Skeletal muscle tissue (tissue), 4 donors: ENCODE data around the gene SHANK1. TPM values are rescaled to one million over a fixed set of nuclear protein-coding genes. Genes with fewer than 3 reads are reported as not detected.

Source experiments
- H3K27ac ChIP-seq: one replicate; pipeline ENCODE4 v1.7.0; 2013; ENCODE audit warnings: mild to moderate bottlenecking, low read depth, low read length, inconsistent platforms
- H3K27me3 ChIP-seq, 3 donors: one replicate each; pipeline ENCODE4 v1.7.0; 2013; ENCODE audit warnings: low read length in 3 of 3; ENCODE audit not compliant: control insufficient read depth in 3 of 3, insufficient read depth in 3 of 3
- H3K36me3 ChIP-seq, 3 donors: one replicate each; pipeline ENCODE4 v1.7.0; 2013; ENCODE audit warnings: low read length in 3 of 3; ENCODE audit not compliant: control insufficient read depth in 3 of 3, insufficient read depth in 3 of 3
- H3K4me1 ChIP-seq, 3 donors: one replicate each; pipeline ENCODE4 v1.7.0; 2013; ENCODE audit warnings: low read length in 3 of 3, mild to moderate bottlenecking in 3 of 3; ENCODE audit not compliant: control insufficient read depth in 3 of 3, insufficient read depth in 3 of 3
- H3K4me3 ChIP-seq, 3 donors: one replicate each; pipeline ENCODE4 v1.7.0; 2013; ENCODE audit warnings: low read length in 3 of 3
- H3K9ac ChIP-seq, 3 donors: one replicate each; pipeline ENCODE4 v1.7.0; 2013; ENCODE audit warnings: low read length in 3 of 3, mild to moderate bottlenecking in 3 of 3, moderate library complexity in 2 of 3, low read depth in 1 of 3
- H3K9me3 ChIP-seq, 3 donors: one replicate each; pipeline ENCODE4 v1.7.0; 2013; ENCODE audit warnings: low read length in 3 of 3; ENCODE audit not compliant: control insufficient read depth in 3 of 3
- total RNA-seq: library from RNA; depleted of rRNA; stranded (reverse); fragments of >200 nt; gene quantifications from one replicate; pipeline ENCODE4 v1.2.3, GENCODE V29; 2014
- donor health status: Osteomylitis.

The SHANK1 gene
- total RNA-seq, 1 donor from 2014 or later, result 6.8 TPM

DNA sequence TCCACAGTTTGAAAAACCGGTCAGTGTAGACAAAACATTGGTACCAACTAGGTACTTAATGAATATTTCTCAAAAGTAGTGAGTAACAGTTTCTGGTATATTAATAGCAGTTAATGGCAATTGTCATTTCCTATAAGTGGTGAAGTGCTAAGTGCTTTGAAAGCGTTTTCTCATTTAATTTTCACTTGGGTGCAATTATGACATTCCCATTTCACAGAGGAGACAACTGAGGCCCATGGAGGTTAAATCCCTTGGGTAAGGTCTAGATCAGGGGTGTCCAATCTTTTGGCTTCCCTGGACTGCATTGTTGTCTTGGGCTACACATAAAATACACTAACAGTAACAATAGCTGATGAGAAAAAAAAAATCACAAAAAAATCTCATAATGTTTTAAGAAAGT, 79.2 kb downstream of the SHANK1 start:
- Histone ChIP-seq H3K36me3 (no peaks in the 10 kb centered on the region), H3K4me3 (no peak overlapping the region), H3K27ac (no peak overlapping the region), H3K4me1 (peaks cover 0 to 2% (median 0%) of the 10 kb centered on the region in 3 donors), H3K9me3 (no peaks in the 10 kb centered on the region), H3K27me3 (peaks cover 36 to 46% (median 45%) of the 10 kb centered on the region in 3 donors), H3K9ac (no peak overlapping the region)

DNA sequence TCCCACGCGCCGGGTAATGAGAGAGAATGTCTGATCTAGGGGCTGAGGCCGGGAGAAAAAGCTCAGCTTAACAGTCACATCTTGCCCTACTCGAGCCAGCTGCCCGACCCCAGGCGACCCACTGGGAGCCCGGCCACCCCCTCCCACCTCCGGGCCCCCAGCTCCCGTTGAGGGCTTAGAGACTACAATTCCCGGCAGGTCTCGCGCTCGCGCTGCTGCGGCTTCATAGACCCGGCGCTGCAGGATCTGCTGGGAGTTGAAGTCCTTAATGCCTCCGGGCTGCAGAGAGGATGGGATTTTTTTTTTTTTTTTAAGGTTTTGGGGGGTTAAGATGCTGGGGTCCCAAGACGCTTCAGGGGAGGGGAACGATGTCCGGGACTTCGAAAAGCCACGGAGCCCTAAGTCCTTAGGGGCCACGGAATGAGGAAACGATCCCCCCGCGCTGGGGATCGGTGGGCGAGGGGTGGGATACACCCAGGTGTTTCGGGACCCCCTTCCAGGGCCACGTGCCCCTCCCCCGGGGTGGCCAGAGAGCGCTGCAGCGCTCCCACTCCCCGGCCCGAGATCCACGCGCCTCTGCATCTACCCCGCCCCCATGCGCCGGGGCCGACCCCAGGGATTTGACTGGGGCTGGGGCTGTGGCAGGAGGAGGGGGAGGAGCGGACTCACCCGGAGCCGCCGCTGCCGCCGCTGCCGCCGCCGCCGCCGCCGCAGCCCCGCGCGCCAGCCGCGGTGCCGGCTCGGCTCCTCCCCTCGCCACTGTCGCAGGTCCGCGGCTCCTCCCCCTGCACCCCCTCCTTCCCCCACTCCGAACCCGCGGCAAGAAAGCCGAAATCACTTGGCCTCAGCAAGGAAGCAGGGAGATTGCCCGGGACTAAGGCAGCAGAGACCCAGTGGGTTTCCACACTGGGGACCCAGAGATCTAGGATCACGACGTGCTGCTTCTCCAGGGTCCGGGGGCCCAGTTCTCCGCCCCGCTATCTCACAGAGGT, 80.2 kb downstream of the SHANK1 start, which contains the start of gene SYT3:
SYT3 (minus strand) TSS at position 761 of the 992 bp plus-strand sequence. CDS start 2,470 bp downstream, outside the sequence.
- Histone ChIP-seq H3K27me3 (peaks cover 35 to 46% (median 43%) of the 10 kb centered on the region in 3 donors), H3K27ac (no peak within 1 kb of the TSS), H3K9me3 (peaks cover 0 to 3% (median 0%) of the 10 kb centered on the region in 3 donors), H3K4me3 (no peak within 1 kb of the TSS), H3K36me3 (no peaks in the 10 kb centered on the region), H3K4me1 (peaks cover 0 to 2% (median 0%) of the 10 kb centered on the region in 3 donors), H3K9ac (no peak within 1 kb of the TSS)

DNA sequence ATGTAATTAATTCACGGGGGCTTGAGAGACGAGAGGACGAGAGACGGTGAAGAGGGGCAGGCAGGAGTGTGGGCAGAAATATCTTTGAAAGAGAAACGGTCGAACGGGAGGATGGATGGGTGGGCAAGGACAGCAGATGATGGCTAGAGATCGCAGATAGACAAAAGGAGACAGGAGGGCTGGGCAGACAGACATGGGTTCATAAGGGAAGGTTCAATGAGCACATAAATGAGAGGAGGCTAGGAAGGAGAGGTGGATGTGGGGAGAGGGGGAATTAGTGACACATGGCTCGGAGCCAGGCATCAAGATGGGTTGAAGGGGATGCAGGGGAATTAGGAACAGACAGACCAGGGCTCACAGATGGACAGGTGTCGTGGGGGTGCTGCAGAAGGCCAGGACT, 81.0 kb downstream of the SHANK1 start:
- Histone ChIP-seq H3K9ac (no peak overlapping the region), H3K4me1 (peaks cover 0 to 2% (median 0%) of the 10 kb centered on the region in 3 donors), H3K4me3 (no peak overlapping the region), H3K27me3 (peaks cover 35 to 43% (median 37%) of the 10 kb centered on the region in 3 donors), H3K9me3 (peaks cover 0 to 11% (median 5%) of the 10 kb centered on the region in 3 donors), H3K27ac (no peak overlapping the region), H3K36me3 (no peaks in the 10 kb centered on the region)

DNA sequence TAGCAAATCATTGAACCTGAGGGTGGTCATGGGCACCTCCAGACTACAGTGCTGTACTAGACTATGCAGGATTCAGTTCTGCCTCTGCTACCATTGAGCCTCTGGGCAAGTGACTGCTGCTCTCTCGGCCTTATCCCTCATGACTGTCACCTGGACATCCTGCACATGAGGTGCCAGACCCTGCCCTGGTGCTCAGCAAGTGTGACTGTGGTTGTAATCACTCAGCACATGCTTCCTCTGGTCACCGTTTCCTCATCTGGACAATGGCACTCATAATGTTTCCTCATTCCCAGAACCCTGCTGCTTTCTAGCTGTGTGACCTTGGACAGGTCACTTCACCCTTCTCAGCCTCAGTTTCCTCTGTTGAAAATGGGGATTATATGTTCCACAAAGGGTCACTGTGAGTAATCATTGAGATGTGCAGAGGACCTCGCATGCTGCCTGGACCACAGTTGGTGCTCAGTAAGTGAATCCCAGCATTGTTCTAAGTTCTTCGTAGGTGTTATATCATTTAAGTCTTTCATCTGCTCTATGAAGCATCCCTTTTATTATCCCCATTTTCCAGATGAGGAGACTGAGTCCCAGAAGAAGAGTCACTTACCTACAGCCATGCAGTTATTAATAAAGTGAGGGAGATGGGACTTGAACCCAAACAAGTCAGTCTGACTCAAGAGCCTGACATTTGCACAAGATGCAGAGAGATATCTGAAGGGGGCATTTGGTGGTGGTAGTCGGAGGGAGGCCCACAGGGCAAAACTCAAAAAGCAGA, 83.1 kb downstream of the SHANK1 start:
- H3K4me3 ChIP-seq, result no peak overlapping the region
- peaks cover 32 to 48% (median 37%) of the 10 kb centered on the region in 3 donors for H3K27me3 ChIP-seq
- H3K4me1 ChIP-seq, result peaks cover 0 to 2% (median 0%) of the 10 kb centered on the region in 3 donors
- no peaks in the 10 kb centered on the region for H3K36me3 ChIP-seq
- H3K9me3 ChIP-seq, result peaks cover 0 to 14% (median 11%) of the 10 kb centered on the region in 3 donors
- no peak overlapping the region for H3K27ac ChIP-seq
- H3K9ac ChIP-seq, result no peak overlapping the region

DNA sequence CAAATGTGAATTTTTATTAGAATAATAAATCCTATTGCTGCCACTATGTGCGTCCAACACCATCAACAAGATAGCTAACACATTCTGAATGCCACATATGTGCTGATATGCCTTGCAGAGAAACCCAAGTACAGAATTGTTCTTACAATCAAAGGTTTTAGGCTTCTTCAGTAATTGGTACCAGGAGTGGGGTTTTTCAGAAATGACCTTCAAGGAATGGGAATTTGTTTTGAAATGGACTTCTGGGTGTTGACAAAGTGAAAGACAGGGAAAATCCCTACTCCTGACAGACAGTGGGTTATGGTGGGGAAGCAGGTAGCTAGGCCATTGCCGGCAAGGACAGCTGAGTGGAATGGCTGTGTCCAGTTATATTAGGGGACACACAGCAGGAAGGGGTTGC, 85.6 kb downstream of the SHANK1 start:
- H3K4me3 ChIP-seq, result no peak overlapping the region
- peaks cover 0 to 14% (median 11%) of the 10 kb centered on the region in 3 donors for H3K9me3 ChIP-seq
- H3K36me3 ChIP-seq, result no peaks in the 10 kb centered on the region
- no peak overlapping the region for H3K27ac ChIP-seq
- H3K27me3 ChIP-seq, result peaks cover 28 to 37% (median 29%) of the 10 kb centered on the region in 3 donors
- no peaks in the 10 kb centered on the region for H3K4me1 ChIP-seq
- no peak overlapping the region for H3K9ac ChIP-seq

DNA sequence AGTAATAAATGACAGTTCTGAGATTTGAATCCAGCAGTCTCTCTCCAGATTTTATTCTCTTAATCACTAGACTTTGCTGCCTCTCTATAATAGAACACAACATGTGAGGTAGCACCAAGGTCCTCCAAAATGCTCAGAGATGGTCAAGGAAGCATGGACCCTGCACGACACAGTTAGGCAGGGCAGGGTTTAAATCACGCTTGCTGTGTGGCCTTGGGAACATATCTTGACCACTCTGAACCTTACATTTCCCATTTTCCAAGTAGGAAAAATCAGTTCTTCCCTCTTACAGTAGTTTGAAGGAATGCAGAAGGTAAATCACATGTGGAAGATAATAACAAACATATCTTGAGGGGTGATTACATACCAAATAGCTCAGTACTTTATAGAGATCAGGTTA, 86.2 kb downstream of the SHANK1 start:
- H3K27me3 ChIP-seq, result peaks cover 22 to 31% (median 23%) of the 10 kb centered on the region in 3 donors
- H3K4me1 ChIP-seq, result no peaks in the 10 kb centered on the region
- H3K9me3 ChIP-seq, result peaks cover 0 to 14% (median 11%) of the 10 kb centered on the region in 3 donors
- H3K27ac ChIP-seq, result no peak overlapping the region
- H3K9ac ChIP-seq, result no peak overlapping the region
- H3K4me3 ChIP-seq, result no peak overlapping the region
- H3K36me3 ChIP-seq, result no peaks in the 10 kb centered on the region

DNA sequence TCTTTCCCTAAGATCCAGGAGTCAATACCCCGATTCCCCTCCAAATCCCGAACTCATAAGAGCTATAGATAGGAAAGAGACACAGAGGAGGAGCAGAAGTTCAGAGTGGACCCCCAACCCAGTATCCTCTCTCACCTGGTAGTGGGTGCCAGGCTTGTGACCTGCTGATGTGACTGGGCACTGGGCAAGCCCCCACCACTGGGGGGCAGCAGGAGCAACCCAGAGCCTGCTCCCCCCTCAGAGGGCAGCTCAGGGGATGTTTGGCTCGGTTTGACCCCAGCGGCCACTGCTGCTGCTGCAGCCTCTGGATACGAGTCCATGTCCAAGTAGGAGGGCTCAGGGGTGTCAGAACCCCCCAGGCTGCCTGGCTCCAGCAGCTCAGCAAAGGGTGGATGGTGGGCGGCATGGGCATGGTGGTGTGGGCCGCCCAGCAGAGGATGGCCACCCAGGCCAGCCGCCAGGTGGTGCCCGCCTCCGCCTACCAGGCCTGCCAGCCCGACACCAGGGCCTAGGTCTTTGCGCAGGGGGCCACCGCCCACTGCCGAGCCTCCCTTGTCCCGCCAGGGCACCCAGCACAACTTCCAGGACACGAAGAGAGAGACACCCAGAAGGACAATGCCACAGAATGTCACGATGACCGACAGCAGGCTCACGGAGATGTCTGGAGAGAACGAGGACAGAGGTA, 87.3 kb downstream of the SHANK1 start:
- H3K9me3 ChIP-seq, result peaks cover 0 to 14% (median 11%) of the 10 kb centered on the region in 3 donors
- no peak overlapping the region for H3K9ac ChIP-seq
- H3K4me1 ChIP-seq, result no peaks in the 10 kb centered on the region
- H3K36me3 ChIP-seq, result no peaks in the 10 kb centered on the region
- H3K4me3 ChIP-seq, result no peak overlapping the region
- no peak overlapping the region for H3K27ac ChIP-seq
- peaks cover 11 to 21% (median 12%) of the 10 kb centered on the region in 3 donors for H3K27me3 ChIP-seq

DNA sequence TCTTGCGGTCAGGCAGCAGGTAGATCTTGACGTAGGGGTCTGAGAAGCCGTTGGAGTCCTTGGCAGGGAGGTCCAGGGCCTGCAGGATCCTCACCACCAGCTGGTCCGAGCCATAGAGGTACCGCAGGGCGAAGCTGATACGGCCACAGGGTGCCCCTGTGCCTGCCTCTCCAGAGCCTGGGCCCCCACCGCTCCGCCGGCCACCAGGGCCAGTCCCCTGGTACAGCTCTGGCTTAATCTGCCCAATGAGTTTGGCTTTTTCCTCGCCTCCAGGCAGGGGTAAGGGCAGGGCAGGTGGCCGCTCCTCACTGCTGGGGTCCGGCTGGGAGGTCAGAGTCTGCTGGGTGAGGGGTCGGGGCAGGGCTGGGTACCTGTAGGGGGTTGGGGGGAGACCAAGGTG, 89.8 kb downstream of the SHANK1 start:
- no peak overlapping the region for H3K4me3 ChIP-seq
- H3K4me1 ChIP-seq, result no peaks in the 10 kb centered on the region
- peaks cover 0 to 14% (median 11%) of the 10 kb centered on the region in 3 donors for H3K9me3 ChIP-seq
- H3K36me3 ChIP-seq, result no peaks in the 10 kb centered on the region
- H3K27me3 ChIP-seq, result peaks cover 0 to 10% (median 5%) of the 10 kb centered on the region in 3 donors
- no peak overlapping the region for H3K27ac ChIP-seq
- H3K9ac ChIP-seq, result no peak overlapping the region

DNA sequence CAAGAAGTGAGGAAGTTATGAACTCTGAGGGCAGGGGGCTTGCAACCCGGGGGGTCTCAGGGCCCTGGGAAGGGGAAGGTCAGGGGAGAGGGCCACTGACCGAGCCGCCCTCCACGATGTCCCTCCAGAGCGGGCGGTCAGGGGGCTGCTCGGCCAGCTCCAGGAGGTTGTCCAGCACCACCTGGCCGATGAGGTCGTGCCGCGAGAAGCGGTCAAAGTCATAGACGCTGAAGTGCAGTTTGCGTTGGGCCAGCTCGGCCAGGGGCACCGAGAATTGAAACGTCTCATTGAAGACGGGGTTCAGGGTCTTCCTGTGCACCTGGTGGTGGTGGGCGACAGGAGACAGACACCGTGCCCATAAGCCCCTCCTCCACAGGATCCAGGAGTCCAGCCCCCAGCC, 90.4 kb downstream of the SHANK1 start:
- no peak overlapping the region for H3K27ac ChIP-seq
- no peaks in the 10 kb centered on the region for H3K4me1 ChIP-seq
- H3K4me3 ChIP-seq, result no peak overlapping the region
- H3K9me3 ChIP-seq, result peaks cover 0 to 10% (median 9%) of the 10 kb centered on the region in 3 donors
- H3K27me3 ChIP-seq, result peaks cover 0 to 9% (median 5%) of the 10 kb centered on the region in 3 donors
- H3K36me3 ChIP-seq, result no peaks in the 10 kb centered on the region
- no peak overlapping the region for H3K9ac ChIP-seq
